IMR-90 (cell line): ENCODE measurements around the gene TROAP. TPM values are rescaled to one million over a fixed set of nuclear protein-coding genes. Genes with fewer than 3 reads are reported as not detected.
"Not testable (repeated sequence)": the region's sequence is repeated elsewhere in the genome, so short reads cannot be mapped to it uniquely, and the experiment has no call there.

Experiments used
- ATAC-seq: fragments of 200-7000 bp; cut with Tn5 transposase; 2 replicates; pipeline ENCODE4 v1.9.1; 2020; ENCODE audit warnings: low read depth, mild to moderate bottlenecking, moderate library complexity
- BruUV-seq: library from RNA; stranded (reverse); fragments of 400-500 nt; replicated peaks from 2 replicates; lab custom pipeline; 2021; lab: Mats Ljungman, UMichigan
- CTCF ChIA-PET: fragments of 300-600 bp; formaldehyde crosslinking; extraction: SDS; loops from one replicate; lab custom pipeline; 2021; ENCODE audit warnings: antibody characterized with exemption; lab: Yijun Ruan, JAX
- POLR2A ChIA-PET: fragments of 300-600 bp; sonication (Branson Sonifier 250); formaldehyde crosslinking; loops from one replicate; lab custom pipeline; 2022; ENCODE audit warnings: antibody characterized with exemption; ENCODE audit not compliant: unreplicated experiment; lab: Charles Lee
- DNase-seq: peaks from one replicate; pipeline ENCODE4 v3.0.0; 2013
- H2AFZ ChIP-seq: replicated peaks from 2 replicates; pipeline ENCODE3; 2013; ENCODE audit warnings: low read length, mild to moderate bottlenecking; ENCODE audit not compliant: poor library complexity
- H2AK5ac ChIP-seq: 2 replicates; pipeline ENCODE4 v1.6.1; 2013; ENCODE audit warnings: low read depth, low read length, inconsistent platforms
- H2AK9ac ChIP-seq: replicated peaks from 2 replicates; pipeline ENCODE3; 2013; ENCODE audit warnings: mild to moderate bottlenecking, low read depth, low read length, moderate library complexity; ENCODE audit not compliant: poor library complexity
- H2BK120ac ChIP-seq: 2 replicates; pipeline ENCODE4 v1.6.1; 2013; ENCODE audit warnings: low read depth, low read length, inconsistent platforms
- H2BK15ac ChIP-seq: 3 replicates; pipeline ENCODE4 v1.6.1; 2013; ENCODE audit warnings: low read depth, low read length, inconsistent platforms
- H2BK20ac ChIP-seq: 2 replicates; pipeline ENCODE4 v1.6.1; 2013; ENCODE audit warnings: low read depth, mild to moderate bottlenecking, inconsistent platforms, low read length, moderate library complexity
- H2BK5ac ChIP-seq: 2 replicates; pipeline ENCODE4 v1.6.1; 2013; ENCODE audit warnings: mild to moderate bottlenecking, low read depth, low read length, inconsistent platforms; ENCODE audit not compliant: poor library complexity, severe bottlenecking
- H3K14ac ChIP-seq: replicated peaks from 2 replicates; pipeline ENCODE4 v1.6.1; 2013; ENCODE audit warnings: low read depth, low read length, inconsistent platforms
- H3K18ac ChIP-seq: 2 replicates; pipeline ENCODE4 v1.6.1; 2013; ENCODE audit warnings: low read depth, low read length, control low read depth
- H3K23ac ChIP-seq: 2 replicates; pipeline ENCODE4 v1.6.1; 2013; ENCODE audit warnings: low read depth, low read length, inconsistent platforms
- H3K27ac ChIP-seq: 2 replicates; pipeline ENCODE4 v1.5.1; 2013; ENCODE audit warnings: mild to moderate bottlenecking, control low read depth, low read length; ENCODE audit not compliant: insufficient read depth
- H3K27me3 ChIP-seq: 2 replicates; pipeline ENCODE4 v1.6.1; 2013; ENCODE audit warnings: low read length; ENCODE audit not compliant: control insufficient read depth, insufficient read depth
- H3K36me3 ChIP-seq: 2 replicates; pipeline ENCODE4 v1.6.1; 2013; ENCODE audit warnings: low read length, mixed read lengths; ENCODE audit not compliant: control insufficient read depth, insufficient read depth
- H3K4ac ChIP-seq: 2 replicates; pipeline ENCODE4 v1.6.1; 2013; ENCODE audit warnings: low read depth, low read length, inconsistent platforms
- H3K4me1 ChIP-seq: 2 replicates; pipeline ENCODE4 v1.6.1; 2013; ENCODE audit warnings: low read length, mixed read lengths; ENCODE audit not compliant: control insufficient read depth, insufficient read depth
- H3K4me2 ChIP-seq: 2 replicates; pipeline ENCODE4 v1.6.1; 2013; ENCODE audit warnings: low read depth, mild to moderate bottlenecking, control low read depth, low read length, moderate library complexity
- H3K4me3 ChIP-seq: 2 replicates; pipeline ENCODE4 v1.5.1; 2013; ENCODE audit warnings: low read depth, mild to moderate bottlenecking, control low read depth, low read length, moderate library complexity; ENCODE audit not compliant: insufficient read depth
- H3K56ac ChIP-seq: 2 replicates; pipeline ENCODE4 v1.6.1; 2013; ENCODE audit warnings: low read length, inconsistent platforms; ENCODE audit not compliant: insufficient read depth; ENCODE audit errors: extremely low read depth
- H3K79me1 ChIP-seq, 2 experiments: 2 replicates each; pipeline ENCODE4 v1.6.1; 2013; ENCODE audit warnings: low read length in 2 of 2, inconsistent platforms in 1 of 2, low read depth in 1 of 2
- H3K9ac ChIP-seq: 2 replicates; pipeline ENCODE4 v1.6.1; 2013; ENCODE audit warnings: low read depth, low read length, control low read depth
- H3K9me1 ChIP-seq: 2 replicates; pipeline ENCODE4 v1.6.1; 2013; ENCODE audit warnings: low read length, inconsistent platforms; ENCODE audit not compliant: insufficient read depth
- H3K9me3 ChIP-seq: 2 replicates; pipeline ENCODE4 v1.6.1; 2013; ENCODE audit warnings: low read length; ENCODE audit not compliant: control insufficient read depth, insufficient read depth
- H4K20me1 ChIP-seq: 2 replicates; pipeline ENCODE4 v1.6.1; 2013; ENCODE audit warnings: low read length, inconsistent platforms; ENCODE audit not compliant: insufficient read depth
- H4K5ac ChIP-seq: 2 replicates; pipeline ENCODE4 v1.6.1; 2013; ENCODE audit warnings: mild to moderate bottlenecking, low read depth, low read length, control low read depth
- H4K8ac ChIP-seq, 2 experiments: 2 replicates each; pipeline ENCODE4 v1.6.1; 2013; ENCODE audit warnings: low read depth in 2 of 2, low read length in 2 of 2, control low read depth in 1 of 2, inconsistent platforms in 1 of 2
- H4K91ac ChIP-seq: 2 replicates; pipeline ENCODE4 v1.6.1; 2013; ENCODE audit warnings: low read depth, low read length, inconsistent platforms; ENCODE audit not compliant: insufficient read depth
- WGBS, 2 experiments: methylation state at CpG; one replicate each; pipeline versions ENCODE4 v1.1.5 to v1.1.7; 2013; ENCODE audit warnings: missing lambda C conversion rate in 2 of 2; ENCODE audit not compliant: insufficient read length in 1 of 2; ENCODE audit errors: extremely low coverage in 2 of 2; 5-methylcytosine and 5-hydroxymethylcytosine counted together
- dilution Hi-C: fragments of 300-500 bp; cut with HindIII; formaldehyde crosslinking; loops from one replicate; pipeline ENCODE4 v1.14.3; 2018; ENCODE audit warnings: low sequenced_read_pairs; ENCODE audit not compliant: unreplicated experiment
- in situ Hi-C: fragments of 300-500 bp; cut with MboI; formaldehyde crosslinking; loops from 3 replicates; pipeline ENCODE4 v1.14.3; 2019; ENCODE audit warnings: low sequenced_read_pairs, inconsistent platforms, mixed read lengths
- intact Hi-C: fragments of 100-400 bp; cut with micrococcal nuclease; formaldehyde crosslinking; loops from 2 replicates; pipeline ENCODE4 v1.10.0; 2022
- polyA plus RNA-seq, 3 experiments: library from polyadenylated mRNA; depleted of rRNA; stranded (reverse); fragments of >200 nt; gene quantifications; 2 replicates each; pipeline ENCODE4 v1.2.3, GENCODE V29; 2012; ENCODE audit warnings: low replicate concordance in 1 of 3
- total RNA-seq: library from RNA; depleted of rRNA; stranded (reverse); fragments of >200 nt; gene quantifications from 2 replicates; pipeline ENCODE4 v1.2.3, GENCODE V29; 2012

The TROAP gene
- total and polyA plus RNA-seq, 2 of the 4 experiments (the other 2 are of a cell fraction): 21.5 to 29.3 TPM

- H3K4me3 ChIP-seq, H3K4me2 ChIP-seq, H3K4me1 ChIP-seq, H3K9me1 ChIP-seq, H3K9me3 ChIP-seq, in situ Hi-C loops, H3K56ac ChIP-seq, H3K4ac ChIP-seq, H3K14ac ChIP-seq, H3K79me1 ChIP-seq, ATAC-seq, H4K8ac ChIP-seq, H2BK5ac ChIP-seq, H3K9ac ChIP-seq, H2AK9ac ChIP-seq, POLR2A ChIA-PET, H2AFZ ChIP-seq, H2AK5ac ChIP-seq, H2BK20ac ChIP-seq, H2BK120ac ChIP-seq, H4K5ac ChIP-seq, H2BK15ac ChIP-seq, H3K18ac ChIP-seq, H3K23ac ChIP-seq, dilution Hi-C loops, BruUV-seq, H4K91ac ChIP-seq, H3K27ac ChIP-seq, H3K36me3 ChIP-seq, CTCF ChIA-PET, H4K20me1 ChIP-seq, intact Hi-C loops, DNase-seq: not testable (repeated sequence)
- WGBS, 2 experiments: no CpG with 5 or more reads among the region's 3 CpGs
- H3K27me3 ChIP-seq: peaks cover 23% of the 10 kb centered on the region
Observed at GRCh38 chr12:49310451-49311000, 12.5 kb upstream of the TROAP start.
